Neural cell (in vitro differentiated cells): ENCODE results near the gene PPP1R9B. TPM values are rescaled to one million over a fixed set of nuclear protein-coding genes. Genes with fewer than 3 reads are reported as not detected.

Source experiments
- H2AFZ ChIP-seq: fragments of 200-600, 300-800 bp; sonication (generic), shearing (Covaris generic); 2 replicates; pipeline ENCODE4 v1.6.0; 2014; ENCODE audit warnings: low read depth, mild to moderate bottlenecking, antibody characterized with exemption, low read length, moderate library complexity
- H3F3A ChIP-seq: fragments of 200-600 bp; shearing (Covaris generic); 2 replicates; pipeline ENCODE4 v1.6.1; 2016; ENCODE audit warnings: mild to moderate bottlenecking, moderate library complexity, mixed read lengths, antibody characterized with exemption, low read length; ENCODE audit not compliant: insufficient read depth, poor library complexity, severe bottlenecking
- H3K27ac ChIP-seq: fragments of 200-600, 300-800 bp; sonication (generic), shearing (Covaris generic); 2 replicates; pipeline ENCODE4 v1.5.1; 2014; ENCODE audit warnings: mild to moderate bottlenecking, low read length, moderate library complexity
- H3K27me3 ChIP-seq: fragments of 300-800, 200-600 bp; sonication (generic), shearing (Covaris generic); 2 replicates; pipeline ENCODE4 v1.6.0; 2014; ENCODE audit warnings: mild to moderate bottlenecking, low read depth, low read length, moderate library complexity; ENCODE audit not compliant: insufficient read depth
- H3K36me3 ChIP-seq: fragments of 300-800, 200-600 bp; sonication (generic), shearing (Covaris generic); 2 replicates; pipeline ENCODE4 v1.5.1; 2014; ENCODE audit warnings: mild to moderate bottlenecking, antibody characterized with exemption, low read length, moderate library complexity; ENCODE audit not compliant: insufficient read depth
- H3K4me2 ChIP-seq: fragments of 300-800, 200-600 bp; sonication (generic), shearing (Covaris generic); 2 replicates; pipeline ENCODE4 v1.6.0; 2014; ENCODE audit warnings: mild to moderate bottlenecking, low read length
- H3K4me3 ChIP-seq: fragments of 300-800, 200-600 bp; sonication (generic), shearing (Covaris generic); 2 replicates; pipeline ENCODE4 v1.5.1; 2014; ENCODE audit warnings: mild to moderate bottlenecking, low read length, moderate library complexity
- H3K79me2 ChIP-seq: fragments of 200-600 bp; shearing (Covaris generic); replicated peaks from 2 replicates; pipeline ENCODE4 v1.6.0; 2014; ENCODE audit warnings: mild to moderate bottlenecking, low read length, moderate library complexity; ENCODE audit not compliant: insufficient read depth
- H3K9ac ChIP-seq: fragments of 300-800, 200-600 bp; sonication (generic), shearing (Covaris generic); 2 replicates; pipeline ENCODE4 v1.6.1; 2016; ENCODE audit warnings: mild to moderate bottlenecking, low read length, mixed read lengths
- H3K9me2 ChIP-seq: fragments of 200-600 bp; shearing (Covaris generic); 2 replicates; pipeline ENCODE4 v1.6.1; 2016; ENCODE audit warnings: mild to moderate bottlenecking, low read length, mixed read lengths; ENCODE audit not compliant: insufficient read depth
- H3K9me3 ChIP-seq: fragments of 200-600, 300-800 bp; sonication (generic), shearing (Covaris generic); 2 replicates; pipeline ENCODE4 v1.6.1; 2016; ENCODE audit warnings: mild to moderate bottlenecking, mixed run types, low read length, moderate library complexity, mixed read lengths
- H4K20me1 ChIP-seq: fragments of 200-600 bp; shearing (Covaris generic); 2 replicates; pipeline ENCODE4 v1.6.1; 2016; ENCODE audit warnings: mild to moderate bottlenecking, mixed run types; ENCODE audit not compliant: insufficient read depth
- CTCF ChIP-seq: fragments of 450-650 bp; IDR thresholded peaks from 2 replicates; pipeline ENCODE4 v1.5.1; 2014; ENCODE audit warnings: antibody characterized with exemption, mild to moderate bottlenecking, moderate library complexity; ENCODE audit not compliant: poor library complexity, severe bottlenecking
- EP300 ChIP-seq: fragments of 450-650 bp; conservative IDR thresholded peaks from 2 replicates; pipeline ENCODE4 v1.6.1; 2014; ENCODE audit warnings: antibody characterized with exemption, mild to moderate bottlenecking, moderate library complexity; ENCODE audit not compliant: poor library complexity, severe bottlenecking
- EZH2 ChIP-seq: fragments of 200-600, 300-800 bp; shearing (Covaris generic), sonication (generic); IDR thresholded peaks from 2 replicates; pipeline ENCODE4 v1.6.1; 2014; ENCODE audit warnings: antibody characterized with exemption, low read length, borderline replicate concordance, mild to moderate bottlenecking; ENCODE audit not compliant: insufficient read depth, poor library complexity, severe bottlenecking
- MXI1 ChIP-seq: fragments of 450-650 bp; conservative IDR thresholded peaks from 2 replicates; pipeline ENCODE4 v1.6.1; 2014; ENCODE audit warnings: antibody characterized with exemption, mild to moderate bottlenecking; ENCODE audit not compliant: poor library complexity, severe bottlenecking
- POLR2AphosphoS5 ChIP-seq: IDR thresholded peaks from 2 replicates; pipeline ENCODE4 v1.6.1; 2012
- RAD21 ChIP-seq: fragments of 450-650 bp; conservative IDR thresholded peaks from 2 replicates; pipeline ENCODE4 v1.6.1; 2014; ENCODE audit warnings: antibody characterized with exemption, mild to moderate bottlenecking, moderate library complexity
- REST ChIP-seq: IDR thresholded peaks from 2 replicates; pipeline ENCODE4 v1.6.1; 2012; ENCODE audit warnings: borderline replicate concordance
- SMC3 ChIP-seq: fragments of 450-650 bp; conservative IDR thresholded peaks from 2 replicates; pipeline ENCODE4 v1.6.1; 2014; ENCODE audit warnings: antibody characterized with exemption, mild to moderate bottlenecking, moderate library complexity; ENCODE audit not compliant: poor library complexity
- TAF1 ChIP-seq: IDR thresholded peaks from 2 replicates; pipeline ENCODE4 v1.6.1; 2012; ENCODE audit warnings: low read depth
- polyA plus RNA-seq: library from polyadenylated mRNA; depleted of rRNA; stranded (reverse); fragments of >200 nt; gene quantifications from 2 replicates; pipeline ENCODE4 v1.2.3, GENCODE V29; 2014

The PPP1R9B gene
- polyA plus RNA-seq, 1 donor from 2014 or later, result 29.2 TPM

GRCh38 chr17:50165066-50165465 is 14.6 kb upstream of the PPP1R9B start:
- H3K9me2 ChIP-seq, result no peaks in the 10 kb centered on the region
- H3K27ac ChIP-seq, result no peak overlapping the region
- H3K79me2 ChIP-seq, result no peaks in the 10 kb centered on the region
- H3K9ac ChIP-seq, result no peak overlapping the region
- H3K9me3 ChIP-seq, result no peaks in the 10 kb centered on the region
- no peak overlapping the region for H2AFZ ChIP-seq
- no peaks in the 10 kb centered on the region for H3F3A ChIP-seq
- no peaks in the 10 kb centered on the region for H4K20me1 ChIP-seq
- no peaks in the 10 kb centered on the region for H3K27me3 ChIP-seq
- H3K4me2 ChIP-seq, result no peak overlapping the region
- no peak overlapping the region for H3K4me3 ChIP-seq
- no peak for TF ChIP-seq RAD21
- no peak for TF ChIP-seq EZH2
- no peaks in the 10 kb centered on the region for H3K36me3 ChIP-seq

- H3K4me2 ChIP-seq, result no peak overlapping the region
- no peak overlapping the region for H3K27ac ChIP-seq
- H3K4me3 ChIP-seq, result no peak overlapping the region
- H3K9me3 ChIP-seq, result no peaks in the 10 kb centered on the region
- H2AFZ ChIP-seq, result no peak overlapping the region
- no peak overlapping the region for H3K9ac ChIP-seq
- TF ChIP-seq TAF1 (no peak), SMC3 (no peak), CTCF (no peak), RAD21 (no peak), REST (no peak), EP300 (no peak), EZH2 (no peak), POLR2AphosphoS5 (no peak), MXI1 (no peak)
- no peaks in the 10 kb centered on the region for H3K9me2 ChIP-seq
- H3F3A ChIP-seq, result no peaks in the 10 kb centered on the region
- H4K20me1 ChIP-seq, result no peaks in the 10 kb centered on the region
- no peaks in the 10 kb centered on the region for H3K79me2 ChIP-seq
- H3K36me3 ChIP-seq, result no peaks in the 10 kb centered on the region
- no peaks in the 10 kb centered on the region for H3K27me3 ChIP-seq
Measured at GRCh38 chr17:50164697-50164988, 14.2 kb upstream of the PPP1R9B start.
